ENCODE measurements around the gene ZNF567.

- TF ChIP-seq CTCF (conservative IDR thresholded peaks at IDR 0.05; ENCODE audit: low read length) (no peak), EZH2phosphoT487 (IDR thresholded peaks at IDR 0.05; ENCODE audit: borderline replicate concordance, low read depth, low read length) (no peak)
Measured at GRCh38 chr19:36652958-36653357, 34.5 kb upstream of the ZNF567 start.
